Gastroesophageal sphincter (tissue), 3 donors: Measurements from ENCODE around the gene LGALS3BP.

Experiments
- EP300 ChIP-seq: sonication (generic); formaldehyde crosslinking; IDR thresholded peaks from one replicate; pipeline ENCODE4 v1.6.1; 2017; ENCODE audit warnings: antibody characterized with exemption, mild to moderate bottlenecking
- POLR2A ChIP-seq, 2 donors: fragments of 450-650 bp; IDR thresholded peaks; one replicate each; pipeline ENCODE4 v1.6.1; 2017; ENCODE audit warnings: antibody characterized with exemption in 2 of 2, mild to moderate bottlenecking in 2 of 2, moderate library complexity in 1 of 2
- POLR2AphosphoS5 ChIP-seq: sonication (generic); formaldehyde crosslinking; IDR thresholded peaks from one replicate; pipeline ENCODE4 v1.6.1; 2017; ENCODE audit warnings: antibody characterized with exemption
- TF ChIP-seq, protein P1 (sequence below), 4 experiments: fragments of 200-600 bp in 2 of 4; fragments of 450-650 bp in 2 of 4; sonication (generic) in 1 of 4; IDR thresholded peaks; one replicate each; pipeline ENCODE4 v1.5.1; 2017 to 2019; ENCODE audit warnings: antibody characterized with exemption in 4 of 4, mild to moderate bottlenecking in 2 of 4, moderate library complexity in 2 of 4

DNA sequence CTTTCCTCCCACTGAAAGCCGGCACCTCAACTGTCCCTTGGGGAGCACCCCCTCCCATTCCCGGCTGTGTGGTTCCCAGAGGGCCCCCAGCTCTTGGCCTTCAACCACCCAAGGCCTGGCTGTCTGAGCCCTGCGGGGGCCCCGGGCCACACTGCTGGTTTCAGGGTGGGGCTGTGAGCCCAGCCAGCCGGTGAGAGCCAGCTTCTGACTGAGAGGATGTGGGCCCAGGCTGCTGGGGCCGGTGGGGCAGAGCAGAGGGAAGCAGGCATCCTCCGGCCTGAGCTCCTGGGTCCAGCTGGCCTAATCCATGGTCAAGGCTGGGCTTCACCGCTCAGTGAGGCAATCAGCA, 875 bp upstream of the LGALS3BP start:
- TF ChIP-seq, protein P1, sequence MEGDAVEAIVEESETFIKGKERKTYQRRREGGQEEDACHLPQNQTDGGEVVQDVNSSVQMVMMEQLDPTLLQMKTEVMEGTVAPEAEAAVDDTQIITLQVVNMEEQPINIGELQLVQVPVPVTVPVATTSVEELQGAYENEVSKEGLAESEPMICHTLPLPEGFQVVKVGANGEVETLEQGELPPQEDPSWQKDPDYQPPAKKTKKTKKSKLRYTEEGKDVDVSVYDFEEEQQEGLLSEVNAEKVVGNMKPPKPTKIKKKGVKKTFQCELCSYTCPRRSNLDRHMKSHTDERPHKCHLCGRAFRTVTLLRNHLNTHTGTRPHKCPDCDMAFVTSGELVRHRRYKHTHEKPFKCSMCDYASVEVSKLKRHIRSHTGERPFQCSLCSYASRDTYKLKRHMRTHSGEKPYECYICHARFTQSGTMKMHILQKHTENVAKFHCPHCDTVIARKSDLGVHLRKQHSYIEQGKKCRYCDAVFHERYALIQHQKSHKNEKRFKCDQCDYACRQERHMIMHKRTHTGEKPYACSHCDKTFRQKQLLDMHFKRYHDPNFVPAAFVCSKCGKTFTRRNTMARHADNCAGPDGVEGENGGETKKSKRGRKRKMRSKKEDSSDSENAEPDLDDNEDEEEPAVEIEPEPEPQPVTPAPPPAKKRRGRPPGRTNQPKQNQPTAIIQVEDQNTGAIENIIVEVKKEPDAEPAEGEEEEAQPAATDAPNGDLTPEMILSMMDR (IDR thresholded peaks at IDR 0.05): no peak
- TF ChIP-seq EP300 (no peak), POLR2A (IDR thresholded peaks at IDR 0.05) (no peak), POLR2AphosphoS5 (no peak)
